LHCN-M2 (cell line): ENCODE measurements around the gene EGLN2. TPM values are rescaled to one million over a fixed set of nuclear protein-coding genes. Genes with fewer than 3 reads are reported as not detected.
"Not testable (repeated sequence)": the region's sequence is repeated elsewhere in the genome, so short reads cannot be mapped to it uniquely, and the experiment has no call there.

Source experiments
- DNase-seq: peaks from one replicate; pipeline ENCODE4 v3.0.0-alpha.2; 2012; ENCODE audit warnings: low read depth
- total RNA-seq: library from RNA; depleted of rRNA; stranded (reverse); fragments of >200 nt; gene quantifications from 2 replicates; pipeline ENCODE4 v1.2.3, GENCODE V29; 2014

The EGLN2 gene
- total RNA-seq, 1 experiment from 2014 or later, result 101 TPM

DNA sequence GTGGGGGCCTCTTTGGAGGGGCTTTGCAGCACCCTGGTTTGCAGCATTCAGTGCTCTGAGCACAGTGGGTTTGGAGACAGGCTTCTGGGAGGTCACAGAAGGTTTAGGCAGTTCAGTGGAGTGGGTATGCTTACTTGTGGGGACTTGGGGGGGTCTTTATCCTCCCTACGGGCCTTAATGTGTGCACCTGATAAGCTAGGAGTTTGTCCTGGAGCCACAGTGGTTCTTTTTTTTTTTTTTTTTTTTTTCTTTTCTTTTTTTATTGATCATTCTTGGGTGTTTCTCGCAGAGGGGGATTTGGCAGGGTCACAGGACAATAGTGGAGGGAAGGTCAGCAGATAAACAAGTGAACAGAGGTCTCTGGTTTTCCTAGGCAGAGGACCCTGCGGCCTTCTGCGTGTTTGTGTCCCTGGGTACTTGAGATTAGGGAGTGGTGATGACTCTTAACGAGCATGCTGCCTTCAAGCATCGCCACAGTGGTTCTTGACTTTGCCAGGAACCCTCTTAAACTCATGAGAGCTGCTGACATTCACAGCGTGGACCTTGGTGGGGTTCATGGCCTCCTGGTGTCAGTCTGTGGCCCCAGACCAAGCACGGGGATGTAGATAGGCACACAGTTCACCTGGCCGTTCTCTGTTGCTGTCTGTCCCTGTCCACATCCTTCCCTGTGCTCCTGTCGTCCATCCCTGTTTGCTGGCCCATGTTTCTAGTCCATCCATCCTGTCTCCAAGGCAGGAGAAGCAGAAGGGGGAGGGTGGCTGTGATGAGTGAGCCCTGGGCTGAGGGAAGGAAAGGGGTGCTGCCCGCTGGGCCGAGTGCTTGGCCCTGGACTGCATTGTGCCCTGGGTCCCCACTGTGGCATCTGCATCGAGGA, 2.7 kb downstream of the EGLN2 start:
- no peak for DNase-seq

DNA sequence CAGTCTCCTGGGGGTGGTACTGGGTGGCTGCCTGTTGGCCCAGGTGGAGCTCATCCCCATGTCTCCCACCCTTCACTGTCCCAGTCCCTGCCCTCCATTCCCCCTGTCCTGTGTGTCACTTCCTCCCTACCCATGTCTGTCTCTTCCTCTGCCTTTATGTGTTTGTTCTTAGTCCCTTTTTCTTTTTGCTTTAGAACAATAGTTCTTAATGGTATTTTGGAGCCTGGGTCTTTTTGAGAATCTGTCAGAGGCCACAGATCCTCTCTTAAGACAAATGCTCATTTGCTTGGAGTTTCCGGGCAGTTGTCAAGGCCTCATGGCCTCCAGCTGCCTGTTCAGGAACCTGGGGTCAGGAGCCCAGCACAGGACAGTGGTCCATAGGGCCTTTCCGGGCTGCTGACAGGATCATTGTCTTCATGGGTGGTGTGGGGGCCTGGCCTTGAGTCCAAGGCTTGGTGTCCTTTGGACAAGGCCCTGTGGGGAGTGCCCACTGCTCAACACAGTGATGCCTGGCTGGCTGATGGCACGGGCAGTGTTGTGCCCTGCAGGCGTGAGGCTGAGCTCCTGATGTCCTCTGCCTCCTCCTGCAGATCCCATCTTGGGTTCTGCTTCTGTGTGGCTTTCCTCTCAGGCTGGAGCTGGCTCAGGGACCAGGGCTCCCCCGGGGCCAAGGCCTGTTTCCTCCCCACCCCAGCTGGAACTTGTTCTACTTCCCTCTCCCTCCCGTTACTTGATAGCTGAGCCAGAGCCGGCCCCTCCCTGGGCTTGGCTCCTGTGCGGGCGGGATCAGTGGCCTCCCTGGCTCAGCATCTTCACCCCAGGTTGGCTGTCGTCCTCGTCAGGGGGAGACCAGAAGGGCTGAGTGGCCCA, 3.5 kb downstream of the EGLN2 start:
- DNase-seq, result no peak

DNA sequence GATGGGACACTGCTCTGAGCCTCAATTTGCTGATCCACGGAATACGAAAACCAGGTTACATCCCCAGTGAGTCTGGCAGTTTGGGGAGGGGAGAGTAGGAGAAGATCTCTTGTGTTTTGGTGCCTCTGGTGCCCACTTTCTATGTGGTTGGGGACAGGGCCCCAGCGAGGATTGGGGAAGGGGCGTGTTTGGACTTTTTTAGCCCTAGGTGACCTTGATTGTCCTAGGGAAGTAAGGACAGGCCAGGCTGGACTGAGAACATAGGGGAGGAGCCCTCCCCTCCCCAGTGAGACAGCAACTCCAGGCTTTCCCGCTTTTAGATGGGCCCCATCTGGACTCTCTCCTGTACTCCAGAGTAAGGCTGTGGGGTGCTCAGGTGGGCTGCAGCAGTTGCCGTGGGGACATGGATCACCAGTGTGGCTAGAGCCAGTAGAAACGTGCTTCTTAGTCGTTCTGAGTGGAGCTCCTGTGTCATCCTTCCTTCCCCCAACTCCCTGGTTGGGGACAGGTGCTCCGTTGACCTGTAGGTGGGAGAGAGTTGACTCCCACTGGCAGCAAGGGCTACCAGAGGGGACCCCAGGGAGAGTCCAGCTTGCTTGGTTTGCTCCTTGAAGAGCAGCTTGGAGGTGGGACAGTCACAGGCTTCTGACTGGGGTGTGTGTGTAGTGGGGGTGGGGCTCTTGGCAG, 4.3 kb downstream of the EGLN2 start:
- no peak for DNase-seq

DNA sequence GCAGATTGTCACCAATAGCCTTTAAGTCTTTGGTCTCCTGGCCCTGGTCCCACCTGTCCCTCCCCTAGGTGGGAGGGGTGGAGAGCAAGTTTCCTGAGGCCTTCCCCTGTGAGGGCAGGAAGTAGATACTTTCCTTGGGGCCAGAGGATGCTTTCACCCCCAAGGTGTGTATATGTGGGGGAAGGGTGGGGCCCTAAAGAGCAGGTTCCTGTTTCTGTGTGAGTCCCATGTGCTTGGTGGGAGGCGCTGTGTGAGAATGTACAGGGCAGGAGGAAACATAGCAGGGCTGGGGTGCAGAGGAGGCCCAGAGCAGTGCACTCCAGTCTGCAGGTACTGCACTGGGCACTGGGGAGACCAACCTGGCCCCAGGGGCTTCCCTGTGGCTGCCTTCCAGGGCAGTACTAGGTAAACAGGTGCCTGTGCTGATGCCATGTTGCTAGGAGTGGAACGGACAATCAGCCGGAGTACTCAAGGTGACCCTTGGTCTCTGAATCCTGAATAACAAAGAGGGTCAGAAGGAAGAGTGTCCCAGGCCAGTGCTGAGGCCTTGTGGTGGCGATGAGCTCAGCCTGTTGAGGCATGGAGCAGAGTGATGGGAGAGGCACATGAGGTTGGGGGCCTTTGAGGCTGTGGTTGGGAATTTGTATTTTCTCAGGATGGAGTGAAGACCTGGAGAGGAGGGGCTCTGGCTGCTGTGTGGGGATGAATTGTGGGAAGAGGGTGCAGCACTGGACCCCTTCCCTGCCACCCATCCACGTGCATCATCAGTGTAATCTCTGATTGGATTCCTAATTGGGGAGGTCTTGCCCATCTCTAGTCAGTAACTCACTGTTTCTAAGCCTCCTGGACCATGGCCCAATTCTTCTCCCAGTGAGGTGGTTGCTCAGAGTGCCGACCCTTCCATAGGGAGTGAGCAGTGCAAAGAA, 5.1 kb downstream of the EGLN2 start:
- DNase-seq, result no peak

DNA sequence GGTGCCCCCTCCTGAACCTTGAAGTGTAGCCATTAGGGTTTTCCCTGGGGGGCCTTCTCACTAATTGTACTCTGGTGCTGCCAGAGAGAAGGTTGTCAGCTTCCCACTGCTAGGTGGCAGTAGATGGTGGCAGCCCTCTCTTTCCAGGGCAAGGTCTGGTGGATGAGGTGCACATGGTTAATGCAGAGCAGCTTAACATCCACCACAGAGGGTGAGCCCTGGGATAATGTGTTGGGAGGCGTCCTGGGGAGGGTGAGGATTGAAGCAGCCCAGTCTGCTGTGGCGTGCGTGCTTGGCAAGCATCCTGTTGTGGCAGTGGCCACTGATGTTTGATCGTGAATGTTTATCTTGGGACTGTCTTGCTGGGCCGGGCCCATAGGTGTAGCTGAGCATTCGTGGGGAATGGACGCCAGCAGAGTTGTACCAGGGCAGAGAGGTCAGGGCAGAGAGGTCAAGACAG, 5.8 kb downstream of the EGLN2 start:
- DNase-seq, result no peak

DNA sequence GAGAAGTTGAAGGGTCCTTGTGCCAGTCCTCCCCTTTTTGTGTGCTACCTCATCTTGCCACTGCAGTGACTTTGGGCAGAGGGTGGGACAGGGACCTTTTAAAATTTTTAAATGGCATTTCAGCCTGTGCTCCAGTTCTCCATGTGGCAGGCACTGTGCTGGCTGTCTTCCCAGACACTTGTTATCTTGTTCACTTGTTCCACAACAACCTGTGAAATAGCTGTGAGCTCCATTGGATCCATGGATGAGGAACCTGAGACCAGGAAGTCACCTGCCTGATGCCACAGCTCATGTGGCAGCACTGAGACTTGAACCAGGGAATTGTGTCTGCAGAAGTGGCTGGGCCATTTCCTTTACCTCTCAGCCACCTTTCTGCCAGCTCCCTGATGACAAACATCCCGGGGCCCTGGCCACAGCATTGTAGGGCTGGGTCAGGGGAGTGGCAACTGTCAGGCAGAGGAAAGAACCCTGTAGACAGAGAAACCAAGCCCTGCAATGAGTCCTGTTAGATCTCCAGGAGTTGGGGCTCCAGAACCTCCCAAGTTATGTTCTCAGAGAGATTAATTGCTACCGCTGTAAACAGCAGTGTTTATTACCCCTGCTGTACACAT, 6.4 kb downstream of the EGLN2 start:
- no peak for DNase-seq

DNA sequence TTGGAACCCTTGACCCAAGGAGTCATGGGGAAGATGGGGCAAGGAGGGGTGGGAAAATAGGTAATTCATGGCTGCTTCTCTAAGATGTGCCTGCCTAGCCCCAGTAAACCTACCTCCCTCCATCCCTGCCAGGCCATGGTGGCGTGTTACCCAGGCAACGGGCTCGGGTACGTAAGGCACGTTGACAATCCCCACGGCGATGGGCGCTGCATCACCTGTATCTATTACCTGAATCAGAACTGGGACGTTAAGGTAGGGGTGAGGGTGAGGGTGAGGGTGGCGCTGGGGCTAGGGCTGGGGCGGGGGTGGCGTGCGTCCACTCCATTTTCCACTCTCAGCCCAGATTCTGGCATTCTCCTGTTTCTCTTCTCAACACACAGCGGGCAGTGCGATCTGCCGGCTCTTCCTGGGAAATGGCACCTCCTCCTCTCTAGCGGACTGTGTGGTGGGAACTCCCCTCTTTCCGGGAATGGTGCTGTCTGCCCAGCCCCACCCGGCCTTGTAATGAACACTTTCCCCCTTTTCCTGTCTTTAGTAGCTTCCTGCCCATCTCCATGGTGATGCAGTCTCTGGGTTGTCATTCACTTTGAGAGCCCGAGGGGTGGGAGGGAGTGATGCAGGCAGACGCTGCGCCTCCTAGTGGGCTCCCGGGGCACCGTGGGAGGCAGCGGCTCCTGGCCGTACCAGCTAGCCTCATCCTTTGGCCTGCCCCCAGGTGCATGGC, 7.6 kb downstream of the EGLN2 start:
- peak; percentile 78 for DNase-seq

DNA sequence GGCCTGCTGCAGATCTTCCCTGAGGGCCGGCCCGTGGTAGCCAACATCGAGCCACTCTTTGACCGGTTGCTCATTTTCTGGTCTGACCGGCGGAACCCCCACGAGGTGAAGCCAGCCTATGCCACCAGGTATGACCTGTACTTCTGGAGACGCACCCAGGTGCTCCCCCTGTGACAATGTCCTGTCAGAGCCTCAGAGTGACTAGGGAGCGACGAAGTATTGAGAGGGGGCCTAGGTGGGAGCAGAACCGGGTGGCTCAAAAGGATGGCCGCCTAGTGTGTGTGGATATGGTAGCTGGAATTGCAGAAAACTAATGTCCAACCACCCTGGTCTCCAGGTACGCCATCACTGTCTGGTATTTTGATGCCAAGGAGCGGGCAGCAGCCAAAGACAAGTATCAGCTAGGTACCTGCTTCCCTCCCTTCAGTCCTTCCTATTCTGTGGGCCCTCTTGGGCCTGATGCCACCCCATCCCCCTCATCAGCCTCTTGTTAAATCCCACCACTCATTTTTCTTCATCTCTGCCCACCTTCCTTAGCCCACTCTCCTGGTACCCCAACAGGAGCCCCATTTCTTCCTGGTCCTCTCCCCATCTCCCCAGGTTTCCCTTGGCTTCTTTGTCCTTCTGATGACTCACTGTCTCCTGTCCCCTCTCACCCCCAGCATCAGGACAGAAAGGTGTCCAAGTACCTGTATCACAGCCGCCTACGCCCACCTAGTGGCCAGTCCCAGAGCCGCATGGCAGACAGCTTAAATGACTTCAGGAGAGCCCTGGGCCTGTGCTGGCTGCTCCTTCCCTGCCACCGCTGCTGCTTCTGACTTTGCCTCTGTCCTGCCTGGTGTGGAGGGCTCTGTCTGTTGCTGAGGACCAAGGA, 8.4 kb downstream of the EGLN2 start:
- DNase-seq, result no peak

DNA sequence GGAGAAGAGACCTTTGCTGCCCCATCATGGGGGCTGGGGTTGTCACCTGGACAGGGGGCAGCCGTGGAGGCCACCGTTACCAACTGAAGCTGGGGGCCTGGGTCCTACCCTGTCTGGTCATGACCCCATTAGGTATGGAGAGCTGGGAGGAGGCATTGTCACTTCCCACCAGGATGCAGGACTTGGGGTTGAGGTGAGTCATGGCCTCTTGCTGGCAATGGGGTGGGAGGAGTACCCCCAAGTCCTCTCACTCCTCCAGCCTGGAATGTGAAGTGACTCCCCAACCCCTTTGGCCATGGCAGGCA, 9.0 kb downstream of the EGLN2 start:
- no peak for DNase-seq

DNA sequence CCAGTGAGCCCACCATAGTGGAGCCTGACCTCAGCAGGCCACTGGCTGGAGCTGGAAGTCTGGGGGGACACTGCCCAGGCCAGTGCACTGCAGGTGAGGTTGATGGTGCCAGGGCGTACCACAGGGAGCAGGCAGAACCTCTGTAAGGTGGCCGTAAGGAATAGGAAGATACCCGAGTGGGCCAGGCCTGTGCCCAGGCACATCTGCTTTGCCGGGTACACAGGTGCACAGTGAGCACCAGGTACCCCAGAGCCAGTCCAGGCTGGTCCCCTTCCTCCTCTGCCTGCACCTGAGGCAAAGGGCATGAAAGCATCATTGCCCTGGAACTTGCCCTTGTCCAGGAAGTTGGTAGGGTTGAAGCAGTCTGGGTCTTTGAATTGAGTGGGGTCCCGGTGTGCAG, 9.5 kb downstream of the EGLN2 start:
- no peak for DNase-seq

DNA sequence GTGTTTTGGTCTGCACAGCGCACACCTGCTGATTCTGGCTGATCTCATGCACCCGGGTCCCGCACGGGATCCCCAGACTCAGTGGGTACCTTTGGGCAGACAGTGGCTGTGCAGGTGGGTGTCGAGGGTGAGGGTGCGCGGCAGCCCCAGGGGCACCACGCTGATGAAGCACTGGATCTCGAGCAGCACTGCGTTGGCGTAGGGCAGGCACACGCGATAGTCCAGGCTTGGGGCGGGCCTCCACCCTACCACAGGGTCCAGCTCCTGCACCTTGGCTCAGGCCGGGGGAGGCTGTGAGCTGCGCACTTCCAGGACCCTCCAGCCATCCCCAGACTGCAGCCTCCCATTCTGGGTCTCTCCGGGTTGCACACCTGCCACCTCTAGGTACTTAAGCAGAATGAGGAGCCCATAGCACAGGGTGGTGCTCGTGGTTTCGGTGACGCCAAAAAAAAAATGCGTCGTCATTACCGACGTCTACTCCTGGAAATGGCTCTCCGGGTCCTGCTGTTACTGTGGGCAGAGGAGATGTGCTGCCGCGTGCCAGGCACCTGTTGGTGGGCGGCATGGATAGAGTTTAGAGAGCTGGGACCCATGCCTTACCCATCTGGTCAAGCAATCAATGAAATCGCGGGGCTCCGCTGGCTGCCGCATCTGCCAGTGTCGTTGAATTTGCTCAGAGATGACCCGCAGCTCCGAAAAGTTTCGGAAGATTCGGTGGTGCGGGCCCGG, 10.5 kb downstream of the EGLN2 start:
- no peak for DNase-seq

DNA sequence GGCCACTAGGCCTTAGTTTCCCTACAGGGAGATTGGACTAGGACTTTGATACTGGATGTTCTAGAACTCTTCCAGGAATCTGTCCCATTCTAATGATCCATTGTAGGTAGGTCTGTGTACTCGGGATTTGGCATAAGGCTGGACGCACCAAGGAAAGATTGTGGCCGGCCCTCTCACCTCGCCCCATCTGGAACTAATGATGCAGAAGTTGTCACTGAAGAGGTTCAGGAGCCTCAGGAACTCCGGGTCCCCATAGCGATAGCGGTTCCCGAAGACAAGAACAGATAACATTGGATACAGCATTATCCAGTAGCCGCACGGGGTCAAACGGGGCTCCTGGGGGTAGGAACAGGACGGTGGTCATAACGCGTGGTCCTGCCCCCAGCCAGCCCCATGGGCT, 11.2 kb downstream of the EGLN2 start:
- DNase-seq, result no peak

DNA sequence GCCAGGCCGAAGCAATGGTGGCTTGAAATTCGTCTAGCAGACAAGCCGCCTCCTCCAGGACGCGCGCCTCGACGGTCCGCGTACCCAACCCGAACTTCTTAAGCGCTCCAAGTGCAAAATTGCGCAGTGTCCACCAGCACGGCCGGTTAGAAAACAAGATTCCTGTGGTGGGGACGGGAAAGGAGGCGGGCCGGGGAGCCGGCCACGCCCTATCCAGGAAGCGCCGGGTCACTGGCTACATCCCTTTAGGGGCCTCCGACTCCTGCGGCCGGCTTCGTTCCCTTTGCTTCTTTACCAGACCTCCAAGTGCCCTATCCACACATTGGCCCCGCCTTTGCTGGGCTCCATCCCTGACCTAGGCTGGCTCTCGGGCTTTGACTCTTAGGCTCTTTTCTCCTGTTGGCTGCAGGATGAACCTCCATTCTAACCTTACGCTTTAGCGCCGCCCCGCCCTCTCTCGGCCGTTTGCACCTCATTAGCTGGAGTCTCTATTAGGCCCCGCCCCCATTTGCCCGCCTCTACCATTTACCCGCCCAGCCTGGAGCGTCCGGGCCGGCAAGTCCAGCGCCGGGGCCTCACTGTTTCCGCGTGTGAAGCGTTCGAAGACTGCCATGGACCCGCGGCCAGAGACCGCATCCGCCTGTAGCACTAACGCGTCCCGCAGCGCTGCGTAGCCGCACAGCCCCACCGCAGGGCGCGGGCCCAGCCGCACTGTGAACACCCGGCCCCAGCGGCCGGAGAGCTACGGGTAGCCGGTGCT, 11.8 kb downstream of the EGLN2 start:
- peak; percentile 78 for DNase-seq

DNA sequence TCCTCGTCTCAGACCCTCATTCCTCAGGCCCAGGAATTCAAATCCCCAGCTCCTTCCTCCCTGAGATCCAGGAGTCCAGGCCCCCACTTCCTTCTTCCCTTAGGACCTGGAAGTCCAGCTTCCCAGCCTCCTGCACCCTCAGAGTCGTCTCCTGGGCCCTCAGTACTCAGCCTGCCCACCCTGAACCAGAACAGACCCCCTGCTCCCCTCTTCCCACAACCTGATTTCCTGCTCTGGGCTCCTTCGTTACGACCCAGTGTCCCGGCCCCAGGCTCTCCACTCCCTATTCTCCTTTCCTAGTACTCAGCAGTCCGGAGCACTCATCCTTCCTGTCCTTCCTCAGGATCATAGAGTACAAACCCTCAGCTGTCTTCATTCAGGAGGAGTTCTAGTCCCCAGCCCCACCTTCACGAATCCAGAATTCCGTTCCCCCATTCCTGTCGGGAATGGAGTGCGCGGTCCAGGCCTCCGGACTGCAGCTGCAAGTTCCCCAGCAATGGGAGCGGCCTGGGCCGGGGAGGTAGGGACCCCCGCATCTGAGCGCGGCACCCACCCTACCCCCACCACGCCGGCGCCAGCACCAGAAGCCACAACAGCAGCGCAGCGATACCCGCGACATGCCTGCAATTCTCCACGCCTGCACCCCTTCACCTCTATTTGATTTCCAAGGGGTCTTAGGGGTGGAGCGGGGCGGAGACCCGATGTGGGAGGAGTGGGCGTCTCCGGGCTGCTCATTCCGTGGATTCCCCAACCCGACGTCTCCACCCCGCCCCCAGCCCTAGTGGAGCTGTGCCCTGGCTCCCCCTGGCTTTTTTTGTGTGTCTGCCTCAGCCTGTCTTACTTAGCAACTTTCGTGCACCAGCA, 12.7 kb downstream of the EGLN2 start:
- DNase-seq, result no peak

DNA sequence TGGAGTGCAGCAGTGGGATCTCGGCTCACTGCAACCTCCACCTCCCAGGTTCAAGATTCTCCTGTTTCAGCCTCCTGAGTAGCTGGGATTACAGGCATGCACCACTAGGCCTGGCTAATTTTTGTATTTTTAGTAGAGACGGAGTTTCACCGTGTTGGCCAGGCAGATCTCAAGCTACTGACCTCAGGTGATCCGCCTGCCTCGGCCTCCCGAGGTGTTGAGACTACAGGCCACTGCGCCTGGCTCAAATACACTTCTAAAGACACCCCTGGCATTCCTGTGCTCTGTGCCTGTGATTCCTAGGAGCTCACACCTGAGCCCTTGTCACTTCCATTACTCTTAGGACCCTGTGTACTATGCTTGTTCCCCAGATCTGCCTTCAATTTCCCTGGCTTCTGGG, 13.6 kb downstream of the EGLN2 start:
- not testable (repeated sequence) for DNase-seq

DNA sequence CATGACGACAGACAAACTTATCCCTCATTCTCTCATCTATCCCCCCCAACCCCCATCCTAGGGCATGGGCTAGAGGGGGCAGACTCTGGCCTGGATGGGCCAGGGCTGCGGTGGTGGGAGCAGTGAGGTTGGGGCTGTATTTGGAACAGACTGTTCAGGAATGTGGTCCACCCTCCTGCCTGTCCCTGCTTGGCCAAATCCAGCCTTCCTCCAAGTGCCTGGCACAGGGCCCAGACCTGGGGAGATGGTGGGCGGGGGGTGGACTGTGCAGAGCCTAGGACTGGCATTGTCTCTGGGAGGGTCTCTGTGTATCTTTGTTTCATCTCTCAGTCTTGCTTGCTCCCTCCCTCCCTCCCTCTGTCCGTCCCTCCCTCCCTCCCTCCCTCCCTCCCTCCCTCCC, 14.2 kb downstream of the EGLN2 start:
- no peak for DNase-seq

DNA sequence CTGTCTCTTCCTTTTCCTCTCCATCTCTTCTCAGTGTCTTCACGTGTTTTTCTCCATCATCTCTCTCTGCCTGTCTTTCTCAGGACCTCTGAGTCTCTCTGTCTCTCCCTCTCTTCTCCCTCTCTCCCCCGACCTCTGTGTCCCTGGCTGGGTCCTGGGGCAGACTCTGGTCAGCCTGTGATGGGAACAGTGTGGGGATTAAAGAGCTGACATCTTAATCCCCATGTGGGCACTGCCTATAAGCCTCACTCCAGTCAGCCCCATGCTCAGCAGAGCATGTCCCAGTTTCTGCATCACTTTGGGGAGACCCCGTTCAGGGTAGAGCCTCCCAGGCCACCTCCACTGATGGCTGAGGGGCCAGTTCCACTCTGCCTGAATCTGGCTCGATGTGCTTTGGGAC, 16.2 kb downstream of the EGLN2 start:
- no peak for DNase-seq
